Endothelial cell of umbilical vein (primary cell): ENCODE data around the gene DMRT1. TPM values are rescaled to one million over a fixed set of nuclear protein-coding genes. Genes with fewer than 3 reads are reported as not detected.

Source experiments
- BruUV-seq: library from RNA; stranded (reverse); fragments of 400-500 nt; replicated peaks from 2 replicates; lab custom pipeline; 2021; lab: Mats Ljungman, UMichigan
- CTCF ChIA-PET: fragments of 300-600, 350-600 bp; sonication (Branson Sonifier 250); formaldehyde crosslinking; loops from one replicate; lab custom pipeline; 2021; ENCODE audit warnings: antibody characterized with exemption, inconsistent platforms; lab: Charles Lee
- POLR2A ChIA-PET: fragments of 300-600, 350-600 bp; sonication (Branson Sonifier 250); formaldehyde crosslinking; loops from one replicate; lab custom pipeline; 2021; ENCODE audit warnings: antibody characterized with exemption, inconsistent platforms; lab: Charles Lee
- DNase-seq: peaks from one replicate; pipeline ENCODE4 v3.0.0-alpha.2; 2011; ENCODE audit warnings: low read depth, low spot score
- FAIRE-seq: peaks from 2 replicates; lab custom pipeline; 2011; peaks lifted over from hg19 to GRCh38; lab: Jason Lieb, UNC
- H2AFZ ChIP-seq: 2 replicates; pipeline ENCODE4 v1.6.0; 2012; ENCODE audit warnings: low read depth, low read length, control low read depth, inconsistent platforms
- H3K27ac ChIP-seq: 2 replicates; pipeline ENCODE4 v1.5.1; 2011; ENCODE audit warnings: low read depth, mild to moderate bottlenecking, control low read depth, low read length, moderate library complexity; ENCODE audit not compliant: insufficient read depth
- H3K27me3 ChIP-seq, 2 experiments: 2 replicates each; pipeline versions ENCODE4 v1.6.0 to v1.6.1; 2011; ENCODE audit warnings: low read length in 2 of 2, mixed read lengths in 1 of 2; ENCODE audit not compliant: control insufficient read depth in 2 of 2, insufficient read depth in 2 of 2
- H3K36me3 ChIP-seq, 2 experiments: 2 replicates in 1 of 2; 3 replicates in 1 of 2; pipeline ENCODE4 v1.5.1; 2011; ENCODE audit warnings: low read length in 2 of 2, mild to moderate bottlenecking in 1 of 2, moderate library complexity in 1 of 2; ENCODE audit not compliant: control insufficient read depth in 2 of 2, insufficient read depth in 2 of 2; ENCODE audit errors: extremely low read depth in 1 of 2
- H3K4me1 ChIP-seq: 3 replicates; pipeline ENCODE4 v1.5.1; 2011; ENCODE audit warnings: mild to moderate bottlenecking, low read length; ENCODE audit not compliant: control insufficient read depth, insufficient read depth; ENCODE audit errors: extremely low read depth
- H3K4me2 ChIP-seq: 2 replicates; pipeline ENCODE4 v1.6.1; 2011; ENCODE audit warnings: low read length, control low read depth, mixed read lengths; ENCODE audit not compliant: insufficient read depth
- H3K4me3 ChIP-seq, 3 experiments: fragments of 200-600 bp in 1 of 3; sonication (generic), shearing (Covaris generic) in 1 of 3; replicated peaks in 1 of 3; 2 replicates each; pipeline ENCODE4 v1.5.1; 2011 to 2016; ENCODE audit warnings: control low read depth in 3 of 3, low read length in 3 of 3, mild to moderate bottlenecking in 2 of 3, inconsistent platforms in 1 of 3, low read depth in 1 of 3, moderate library complexity in 1 of 3; ENCODE audit not compliant: insufficient read depth in 1 of 3
- H3K79me2 ChIP-seq: 2 replicates; pipeline ENCODE4 v1.6.0; 2012; ENCODE audit warnings: low read length, inconsistent platforms; ENCODE audit not compliant: control insufficient read depth, insufficient read depth
- H3K9ac ChIP-seq: replicated peaks from 2 replicates; pipeline ENCODE3; 2011; ENCODE audit warnings: low read length, control low read depth; ENCODE audit not compliant: insufficient read depth; ENCODE audit errors: extremely low read depth
- H3K9me1 ChIP-seq: replicated peaks from 3 replicates; pipeline ENCODE4 v1.6.0; 2011; ENCODE audit warnings: mild to moderate bottlenecking, low read length; ENCODE audit not compliant: control insufficient read depth, insufficient read depth; ENCODE audit errors: extremely low read depth
- H3K9me3 ChIP-seq: replicated peaks from 2 replicates; pipeline ENCODE4 v1.5.1; 2012; ENCODE audit warnings: low read length, inconsistent platforms; ENCODE audit not compliant: control insufficient read depth, insufficient read depth
- H4K20me1 ChIP-seq: replicated peaks from 2 replicates; pipeline ENCODE3; 2011; ENCODE audit warnings: mild to moderate bottlenecking, low read length; ENCODE audit not compliant: control insufficient read depth, insufficient read depth; ENCODE audit errors: extremely low read depth
- CTCF ChIP-seq, 2 donors: IDR thresholded peaks; 1 replicate in 1 of 2; 2 replicates in 1 of 2; pipeline ENCODE4 v1.5.1; 2011; ENCODE audit warnings: low read length in 2 of 2, mild to moderate bottlenecking in 2 of 2, moderate library complexity in 2 of 2, control low read depth in 1 of 2, inconsistent platforms in 1 of 2, low read depth in 1 of 2; ENCODE audit not compliant: insufficient read depth in 1 of 2; ENCODE audit errors: extremely low read depth in 1 of 2
- EZH2 ChIP-seq: IDR thresholded peaks from 2 replicates; pipeline ENCODE4 v1.6.1; 2012; ENCODE audit warnings: borderline replicate concordance, low read depth, mild to moderate bottlenecking, moderate library complexity, low read length, inconsistent platforms; ENCODE audit not compliant: severe bottlenecking
- FOS ChIP-seq: IDR thresholded peaks from 2 replicates; pipeline ENCODE4 v1.6.1; 2011; ENCODE audit warnings: mild to moderate bottlenecking, low read length, moderate library complexity, borderline replicate concordance; ENCODE audit not compliant: insufficient read depth
- GATA2 ChIP-seq: IDR thresholded peaks from 2 replicates; pipeline ENCODE4 v1.7.0; 2011; ENCODE audit warnings: low read depth, mild to moderate bottlenecking, moderate library complexity, mixed read lengths, low read length; ENCODE audit not compliant: insufficient read length, insufficient read depth
- JUN ChIP-seq: IDR thresholded peaks from 2 replicates; pipeline ENCODE4 v1.6.1; 2011; ENCODE audit warnings: borderline replicate concordance, low read depth; ENCODE audit not compliant: insufficient read length, insufficient read depth
- MAX ChIP-seq: IDR thresholded peaks from 2 replicates; pipeline ENCODE4 v1.6.1; 2011; ENCODE audit not compliant: insufficient read depth, insufficient read length
- MYC ChIP-seq: IDR thresholded peaks from one replicate; pipeline ENCODE4 v1.6.1; 2011; ENCODE audit warnings: mild to moderate bottlenecking, low read depth, low read length
- POLR2A ChIP-seq: IDR thresholded peaks from 2 replicates; pipeline ENCODE4 v1.6.1; 2012; ENCODE audit warnings: low read depth, mild to moderate bottlenecking, control low read depth, low read length
- POLR2AphosphoS5 ChIP-seq: IDR thresholded peaks from 2 replicates; pipeline ENCODE4 v1.6.1; 2012; ENCODE audit warnings: low read depth, mild to moderate bottlenecking, control low read depth, low read length, moderate library complexity; ENCODE audit not compliant: insufficient read depth
- dilution Hi-C: fragments of 300-500 bp; cut with MboI; formaldehyde crosslinking; loops from one replicate; pipeline ENCODE4 v1.15.0; 2019; ENCODE audit warnings: low sequenced_read_pairs; ENCODE audit not compliant: extremely low pct_ligation_motif_present
- intact Hi-C: fragments of 100-400 bp; cut with micrococcal nuclease; formaldehyde crosslinking; loops from one replicate; pipeline ENCODE4 v1.10.0; 2022
- polyA plus RNA-seq, 4 experiments: library from polyadenylated mRNA; depleted of rRNA in 3 of 4; stranded (reverse) in 3 of 4; unstranded in 1 of 4; fragments of >200 nt; gene quantifications; 2 replicates each; pipeline versions ENCODE4 v1.2.1 to v1.2.3, GENCODE V29; 2011 to 2012; ENCODE audit warnings: missing spikeins in 1 of 4
- total RNA-seq: library from RNA; stranded (reverse); gene quantifications from 2 replicates; pipeline ENCODE4 v1.2.3, GENCODE V29; 2021

DMRT1 gene
- total and polyA plus RNA-seq, 2 donors (not counting 3 experiments of a cell fraction or from before 2014, with no cell fraction given) = 0.08 to 0.20 TPM

- Histone ChIP-seq H3K4me3 (no peak overlapping the region), H3K36me3 (no peaks in the 10 kb centered on the region), H3K9me1 (no peaks in the 10 kb centered on the region), H3K9ac (no peak overlapping the region), H3K9me3 (no peaks in the 10 kb centered on the region), H3K79me2 (no peaks in the 10 kb centered on the region), H4K20me1 (no peaks in the 10 kb centered on the region), H3K4me2 (peak overlapping the region; percentile 25), H3K27ac (no peak overlapping the region), H3K27me3 (no peaks in the 10 kb centered on the region), H3K4me1 (peaks cover 33% of the 10 kb centered on the region), H2AFZ (no peak overlapping the region)
- no peak for TF ChIP-seq EZH2
- peak; percentile 56 to 68 for TF ChIP-seq CTCF (IDR thresholded peaks at IDR 0.05; ENCODE audit: extremely low read depth in 1 of 2, insufficient read depth in 1 of 2, low read depth in 1 of 2, low read length in 2 of 2)
- peak; percentile 88 for FAIRE-seq
- peak; percentile 50 for DNase-seq
- CTCF ChIA-PET = interaction anchor here (0.6 to 3.1 kb wide), 10 partner anchors 16 to 488 kb away, joined by 3 to 11 read pairs (median 4); no protein-coding TSS in a partner anchor
- dilution Hi-C loops = no loop called here
- intact Hi-C loops = loop anchor here (1.0 to 5.0 kb wide), 4 partner anchors 42 to 420 kb away; no protein-coding TSS in a partner anchor
- POLR2A ChIA-PET = no interaction called here
- no TSS peak for BruUV-seq
These were observed 35.0 kb upstream of the DMRT1 start for GRCh38 chr9:806285-807156.

DNA sequence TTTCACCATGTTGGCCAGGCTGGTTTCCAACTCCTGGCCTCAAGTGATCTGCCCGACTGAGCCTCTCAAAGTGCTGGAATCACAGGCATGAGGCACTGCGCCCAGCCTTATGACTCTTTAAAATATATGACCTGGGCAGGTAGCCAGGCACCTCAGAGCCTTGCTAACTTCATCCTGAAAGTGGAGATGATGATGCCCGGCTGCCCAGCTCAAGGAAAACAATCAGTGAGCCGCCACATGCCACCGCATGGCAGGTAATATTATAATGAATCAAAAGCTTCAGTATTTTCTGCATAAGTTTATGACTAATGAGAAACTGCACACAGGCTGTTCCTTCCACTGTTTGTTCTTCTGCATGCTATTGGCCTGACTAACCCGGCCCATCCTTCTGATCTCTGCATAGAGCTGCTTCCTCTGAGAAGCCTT lies 30.4 kb upstream of the DMRT1 start:
- intact Hi-C loops (no loop called here), dilution Hi-C loops (no loop called here)
- H3K36me3 ChIP-seq = no peaks in the 10 kb centered on the region
- no peak overlapping the region for H3K27ac ChIP-seq
- no peak overlapping the region for H2AFZ ChIP-seq
- H3K4me2 ChIP-seq = no peak overlapping the region
- no TSS peak for BruUV-seq
- no peaks in the 10 kb centered on the region for H4K20me1 ChIP-seq
- no peak overlapping the region for H3K9ac ChIP-seq
- H3K9me3 ChIP-seq = no peaks in the 10 kb centered on the region
- H3K4me3 ChIP-seq = no peak overlapping the region
- H3K27me3 ChIP-seq = no peaks in the 10 kb centered on the region
- FAIRE-seq (no peak), DNase-seq (no peak)
- H3K9me1 ChIP-seq = no peaks in the 10 kb centered on the region
- POLR2A ChIA-PET = no interaction called here
- H3K79me2 ChIP-seq = no peaks in the 10 kb centered on the region
- CTCF ChIA-PET = interaction anchor here (0.5 to 1.7 kb wide), 9 partner anchors 8 to 232 kb away, joined by 3 to 7 read pairs (median 4); no protein-coding TSS in a partner anchor
- H3K4me1 ChIP-seq = peaks cover 3% of the 10 kb centered on the region
- TF ChIP-seq MAX = no peak
- TF ChIP-seq POLR2AphosphoS5 = no peak
- no peak for TF ChIP-seq JUN
- no peak for TF ChIP-seq CTCF (IDR thresholded peaks at IDR 0.05; ENCODE audit: extremely low read depth in 1 of 2, insufficient read depth in 1 of 2, low read depth in 1 of 2, low read length in 2 of 2)
- TF ChIP-seq MYC = no peak
- TF ChIP-seq FOS = no peak
- TF ChIP-seq GATA2 = no peak
- no peak for TF ChIP-seq EZH2
- no peak for TF ChIP-seq POLR2A
